ENCODE results near the gene ZRANB1. TPM values are rescaled to one million over a fixed set of nuclear protein-coding genes. Genes with fewer than 3 reads are reported as not detected.

The ZRANB1 gene
- total RNA-seq, 1 experiment from 2014 or later = 12.5 TPM

- CTCF ChIA-PET = no interaction called here
- no peaks in the 10 kb centered on the region for H3K9me3 Mint-ChIP-seq (ENCODE audit: low read depth, unreplicated experiment)
- H3K4me3 Mint-ChIP-seq (ENCODE audit: low read depth, unreplicated experiment) = no peak overlapping the region
- H3K27me3 Mint-ChIP-seq (ENCODE audit: unreplicated experiment) = no peaks in the 10 kb centered on the region
- no peak for DNase-seq
- no TSS peak for BruUV-seq (replicated peaks)
- H3K36me3 Mint-ChIP-seq (ENCODE audit: insufficient read depth, unreplicated experiment) = peaks cover 9% of the 10 kb centered on the region
- H3K27ac Mint-ChIP-seq (ENCODE audit: unreplicated experiment) = no peak overlapping the region
- intact Hi-C loops (cut with micrococcal nuclease; ENCODE audit: unreplicated experiment) = no loop called here
- TF ChIP-seq CTCF (IDR thresholded peaks at IDR 0.05; ENCODE audit: unreplicated experiment) = no peak
- H3K4me1 Mint-ChIP-seq (ENCODE audit: low read depth, unreplicated experiment) = no peaks in the 10 kb centered on the region
Observed at GRCh38 chr10:124967255-124967654, 25.3 kb downstream of the ZRANB1 start.

DNA sequence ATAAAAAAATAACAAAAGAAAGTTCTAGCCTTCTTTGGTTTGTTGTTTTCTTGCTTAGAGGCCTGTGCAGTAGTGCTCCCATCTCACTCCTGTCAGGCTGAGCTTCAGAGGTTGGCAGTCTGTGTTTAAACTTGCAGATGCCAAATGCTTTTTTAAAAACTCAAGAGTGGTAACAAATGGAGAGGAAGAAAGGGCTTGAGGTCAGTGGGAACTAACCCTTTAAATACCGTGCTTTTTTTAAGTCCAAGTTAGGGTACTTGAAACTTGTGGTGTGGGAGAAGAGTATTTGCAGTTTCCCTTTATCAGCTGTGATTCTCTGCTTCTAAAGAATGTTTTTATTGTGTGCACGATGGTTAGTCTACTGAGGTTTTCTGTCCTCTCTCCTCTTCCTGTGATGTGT, 29.4 kb downstream of the ZRANB1 start:
- CTCF ChIA-PET = interaction anchor here (0.6 kb wide), 1 partner anchor 55 kb away, joined by 6 read pairs; no protein-coding TSS in a partner anchor

GRCh38 chr10:124972637-124973036, 30.7 kb downstream of the ZRANB1 start:
- Mint-ChIP-seq H3K4me1 (ENCODE audit: low read depth, unreplicated experiment) (no peaks in the 10 kb centered on the region), H3K27me3 (ENCODE audit: unreplicated experiment) (no peaks in the 10 kb centered on the region), H3K27ac (ENCODE audit: unreplicated experiment) (no peak overlapping the region), H3K4me3 (ENCODE audit: low read depth, unreplicated experiment) (no peak overlapping the region), H3K36me3 (ENCODE audit: insufficient read depth, unreplicated experiment) (peaks cover 1% of the 10 kb centered on the region), H3K9me3 (ENCODE audit: low read depth, unreplicated experiment) (no peaks in the 10 kb centered on the region)
- intact Hi-C loops (cut with micrococcal nuclease; ENCODE audit: unreplicated experiment) = no loop called here
- DNase-seq = no peak
- BruUV-seq (replicated peaks) = no TSS peak
- CTCF ChIA-PET = interaction anchor here (0.5 kb wide), 1 partner anchor 140 kb away, joined by 3 read pairs; no protein-coding TSS in a partner anchor
- TF ChIP-seq CTCF (IDR thresholded peaks at IDR 0.05; ENCODE audit: unreplicated experiment) = no peak

More for the DNA sequence above, 29.4 kb downstream of the ZRANB1 start:
- no peaks in the 10 kb centered on the region for H3K4me1 Mint-ChIP-seq (ENCODE audit: low read depth, unreplicated experiment)
- no TSS peak for BruUV-seq (replicated peaks)
- H3K36me3 Mint-ChIP-seq (ENCODE audit: insufficient read depth, unreplicated experiment) = peaks cover 9% of the 10 kb centered on the region
- intact Hi-C loops (cut with micrococcal nuclease; ENCODE audit: unreplicated experiment) = no loop called here
- H3K9me3 Mint-ChIP-seq (ENCODE audit: low read depth, unreplicated experiment) = no peaks in the 10 kb centered on the region
- TF ChIP-seq CTCF (IDR thresholded peaks at IDR 0.05; ENCODE audit: unreplicated experiment) = no peak
- no peaks in the 10 kb centered on the region for H3K27me3 Mint-ChIP-seq (ENCODE audit: unreplicated experiment)
- H3K4me3 Mint-ChIP-seq (ENCODE audit: low read depth, unreplicated experiment) = no peak overlapping the region
- DNase-seq = no peak
- no peak overlapping the region for H3K27ac Mint-ChIP-seq (ENCODE audit: unreplicated experiment)

- Mint-ChIP-seq H3K9me3 (ENCODE audit: low read depth, unreplicated experiment) (no peaks in the 10 kb centered on the region), H3K27ac (ENCODE audit: unreplicated experiment) (no peak overlapping the region), H3K4me3 (ENCODE audit: low read depth, unreplicated experiment) (no peak overlapping the region), H3K27me3 (ENCODE audit: unreplicated experiment) (no peaks in the 10 kb centered on the region), H3K36me3 (ENCODE audit: insufficient read depth, unreplicated experiment) (peaks cover 5% of the 10 kb centered on the region), H3K4me1 (ENCODE audit: low read depth, unreplicated experiment) (no peaks in the 10 kb centered on the region)
- intact Hi-C loops (cut with micrococcal nuclease; ENCODE audit: unreplicated experiment) = no loop called here
- no TSS peak for BruUV-seq (replicated peaks)
- DNase-seq = no peak
- TF ChIP-seq CTCF (IDR thresholded peaks at IDR 0.05; ENCODE audit: unreplicated experiment) = no peak
- CTCF ChIA-PET = no interaction called here
Observed at GRCh38 chr10:124974131-124974530, 32.2 kb downstream of the ZRANB1 start.
